RCC 7860 (cell line): Measurements from ENCODE around the gene EFCAB6.

Experiments used
- DNase-seq: peaks from one replicate; pipeline ENCODE4 v3.0.0-alpha.2; 2015; ENCODE audit warnings: low spot score
- FAIRE-seq: peaks from 2 replicates; lab custom pipeline; 2012; peaks lifted over from hg19 to GRCh38; lab: Jason Lieb, UNC

EFCAB6 gene

GRCh38 chr22:43555561-43556515 lies 256.3 kb downstream of the EFCAB6 start:
- FAIRE-seq (no peak), DNase-seq (no peak)

GRCh38 chr22:43554694-43555365 lies 257.3 kb downstream of the EFCAB6 start:
- no peak for FAIRE-seq
- no peak for DNase-seq

DNA sequence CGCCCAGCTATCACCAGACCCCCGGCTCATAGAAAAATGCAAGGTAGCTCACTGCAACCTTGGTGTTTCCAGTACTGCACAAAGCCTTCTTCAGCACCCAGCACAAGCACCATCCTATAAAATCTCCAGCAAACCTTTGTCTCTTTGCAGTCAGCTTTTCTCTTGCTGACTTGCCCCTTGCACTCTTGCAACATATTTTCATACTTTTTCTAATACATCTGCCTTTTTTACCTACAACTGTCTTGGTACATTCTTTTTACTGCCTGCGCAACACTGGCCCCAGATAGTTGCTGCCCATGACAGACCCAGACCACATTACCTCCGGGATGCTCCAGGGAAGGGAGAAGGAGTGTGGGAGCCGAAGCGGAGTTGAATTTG lies 257.9 kb downstream of the EFCAB6 start:
- no peak for FAIRE-seq
- no peak for DNase-seq

DNA sequence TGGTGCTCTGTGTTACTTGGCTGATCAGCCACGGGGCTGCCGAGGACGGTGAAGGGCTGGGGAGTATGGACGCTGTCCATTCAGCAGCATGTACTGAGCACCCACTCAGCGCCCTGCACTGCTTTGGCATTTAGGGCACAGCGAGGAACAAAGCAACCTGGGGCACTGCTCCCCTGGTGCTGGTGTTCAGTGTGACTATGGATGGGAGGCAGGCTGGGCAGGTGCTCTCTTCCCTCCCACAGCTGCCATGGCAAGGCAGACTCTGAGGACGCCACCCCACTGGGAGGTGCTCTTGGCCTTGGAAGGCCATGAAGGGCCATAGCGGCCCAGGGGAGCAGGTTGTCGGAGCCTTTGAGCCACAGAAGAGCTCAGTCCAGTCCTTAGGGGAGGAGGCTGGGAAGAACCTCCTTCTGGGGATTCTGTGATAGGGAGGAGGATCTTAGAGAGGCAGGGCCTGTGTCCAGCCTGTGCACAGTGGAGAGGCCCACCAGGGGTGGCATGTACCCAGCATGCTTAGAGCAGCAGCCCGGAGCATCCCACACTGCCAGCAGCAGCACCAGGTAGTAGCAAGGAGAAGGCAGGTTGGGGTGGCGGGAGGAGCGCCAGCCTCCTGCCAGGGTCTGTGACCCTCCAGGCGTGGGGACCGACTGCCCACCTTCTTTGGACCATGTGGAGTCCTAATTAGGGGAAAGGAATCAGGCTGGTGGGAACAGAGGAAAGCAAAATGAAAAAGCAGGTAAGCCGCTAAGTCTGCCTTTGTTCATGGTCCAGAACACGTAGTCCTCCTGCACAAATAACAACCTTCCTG lies 258.4 kb downstream of the EFCAB6 start:
- FAIRE-seq: no peak
- no peak for DNase-seq

- DNase-seq (no peak), FAIRE-seq (no peak)
Observed at GRCh38 chr22:43550672-43551071, 261.4 kb downstream of the EFCAB6 start.

DNA sequence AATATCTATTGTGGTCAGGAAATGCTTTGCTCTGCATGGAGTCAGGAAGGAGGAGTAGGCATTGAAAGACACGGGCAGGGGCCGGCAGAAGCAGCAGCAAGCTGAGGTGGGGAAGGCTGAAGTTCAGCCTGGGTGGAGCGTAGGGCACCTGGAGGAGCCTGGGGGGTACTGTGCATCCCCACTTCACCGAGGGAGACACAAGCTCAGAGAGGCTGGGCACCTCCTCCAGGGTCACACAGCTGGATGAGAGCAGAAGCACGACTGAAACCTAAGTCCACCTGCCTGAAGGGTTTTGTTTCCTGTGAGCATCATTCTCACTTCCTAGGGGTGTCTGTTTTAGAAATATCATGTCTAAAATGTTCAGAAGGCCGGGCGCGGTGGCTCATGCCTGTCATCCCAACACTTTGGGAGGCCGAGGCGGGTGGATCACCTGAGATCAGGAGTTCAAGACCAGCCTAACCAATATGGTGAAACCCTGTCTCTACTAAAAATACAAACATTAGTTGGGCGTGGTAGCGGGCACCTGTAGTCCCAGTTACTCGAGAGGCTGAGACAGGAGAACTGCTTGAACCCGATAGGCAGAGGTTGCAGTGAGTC lies 262.0 kb downstream of the EFCAB6 start:
- DNase-seq (no peak), FAIRE-seq (no peak)

- FAIRE-seq (no peak), DNase-seq (no peak)
Observed at GRCh38 chr22:43546186-43546585, 265.9 kb downstream of the EFCAB6 start.

- no peak for DNase-seq
- no peak for FAIRE-seq
Observed at GRCh38 chr22:43544289-43544673, 267.8 kb downstream of the EFCAB6 start.

DNA sequence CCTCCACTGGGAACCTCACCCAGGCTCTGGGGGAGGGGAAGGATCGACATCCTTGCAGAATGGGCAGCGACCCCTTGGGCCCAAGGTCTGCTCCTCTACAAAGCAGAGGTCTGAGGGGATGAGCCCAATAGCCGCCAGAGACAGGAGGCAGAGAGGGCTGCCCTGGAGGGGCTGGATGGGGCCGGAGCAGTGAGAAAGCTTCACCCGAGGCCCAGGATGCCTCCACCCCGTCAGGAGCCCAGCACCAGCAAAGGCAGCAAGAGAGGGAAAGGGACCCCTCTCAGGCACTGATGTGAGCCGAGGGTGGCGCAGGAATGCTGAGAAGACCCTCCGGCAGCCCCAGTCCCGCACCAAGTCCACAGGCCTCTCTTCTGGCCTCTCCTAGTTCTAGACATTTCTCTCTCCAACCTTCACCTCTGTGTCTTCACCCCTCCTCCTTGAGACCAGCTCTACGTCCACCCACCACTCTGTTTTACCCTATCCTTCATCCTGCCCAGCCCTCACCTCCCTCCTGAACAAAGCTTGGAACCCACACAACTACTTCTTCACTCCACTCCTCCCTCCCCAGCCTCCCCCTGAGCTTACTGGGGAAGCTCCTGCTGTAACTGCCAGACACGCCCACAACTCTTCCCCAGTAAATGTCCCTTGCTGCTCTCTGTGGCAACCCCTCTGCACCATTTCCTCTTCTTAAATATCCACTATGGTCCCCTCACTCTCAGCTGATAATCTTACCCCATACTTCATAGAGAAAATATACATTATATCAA lies 268.4 kb downstream of the EFCAB6 start:
- DNase-seq (no peak), FAIRE-seq (no peak)

- no peak for DNase-seq
- no peak for FAIRE-seq
Observed at GRCh38 chr22:43542681-43543521, 269.2 kb downstream of the EFCAB6 start.

- DNase-seq: no peak
Observed at GRCh38 chr22:43541462-43542407, 270.4 kb downstream of the EFCAB6 start.

DNA sequence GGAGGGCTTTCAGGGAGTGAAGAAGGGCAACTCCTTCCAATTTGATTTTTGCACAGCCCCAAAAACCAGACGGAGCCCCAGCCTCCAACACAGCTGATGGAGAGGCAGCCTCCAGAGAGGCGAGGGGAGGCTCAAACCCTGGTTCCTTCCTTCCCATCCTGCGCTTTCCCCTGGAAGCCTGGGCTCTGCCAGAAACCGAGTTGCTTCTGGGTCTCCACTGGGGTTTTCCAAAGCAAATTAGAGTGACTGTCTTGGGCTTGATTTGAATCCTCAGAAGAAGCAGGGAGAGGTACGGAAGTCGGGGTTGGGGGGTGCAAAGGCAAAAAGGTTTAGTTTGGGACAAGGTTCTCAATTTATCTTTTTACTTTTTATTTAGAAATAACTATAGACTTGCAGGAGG lies 271.1 kb downstream of the EFCAB6 start:
- no peak for FAIRE-seq
- no peak for DNase-seq

More at GRCh38 chr22:43541462-43542407, 270.4 kb downstream of the EFCAB6 start:
- no peak for FAIRE-seq

DNA sequence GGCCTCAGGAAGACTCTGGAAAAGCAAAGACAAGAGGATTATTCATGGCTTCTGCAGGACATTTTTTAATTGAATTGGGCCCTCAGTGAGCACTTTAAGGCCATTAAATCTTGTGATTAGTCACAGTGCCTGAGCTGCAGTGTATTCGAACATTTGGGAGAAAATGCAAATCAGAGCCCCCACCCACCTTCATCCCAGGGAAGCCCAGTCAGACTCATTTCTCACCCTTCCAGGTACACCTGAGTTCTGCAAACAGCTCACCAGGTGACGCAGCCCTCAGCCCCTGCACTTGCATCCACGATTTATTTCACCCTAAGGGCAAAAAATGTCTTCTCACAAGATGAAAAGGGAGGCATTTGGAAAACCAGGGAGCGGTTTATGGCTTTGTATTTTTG lies 271.6 kb downstream of the EFCAB6 start:
- no peak for FAIRE-seq
- DNase-seq: no peak

DNA sequence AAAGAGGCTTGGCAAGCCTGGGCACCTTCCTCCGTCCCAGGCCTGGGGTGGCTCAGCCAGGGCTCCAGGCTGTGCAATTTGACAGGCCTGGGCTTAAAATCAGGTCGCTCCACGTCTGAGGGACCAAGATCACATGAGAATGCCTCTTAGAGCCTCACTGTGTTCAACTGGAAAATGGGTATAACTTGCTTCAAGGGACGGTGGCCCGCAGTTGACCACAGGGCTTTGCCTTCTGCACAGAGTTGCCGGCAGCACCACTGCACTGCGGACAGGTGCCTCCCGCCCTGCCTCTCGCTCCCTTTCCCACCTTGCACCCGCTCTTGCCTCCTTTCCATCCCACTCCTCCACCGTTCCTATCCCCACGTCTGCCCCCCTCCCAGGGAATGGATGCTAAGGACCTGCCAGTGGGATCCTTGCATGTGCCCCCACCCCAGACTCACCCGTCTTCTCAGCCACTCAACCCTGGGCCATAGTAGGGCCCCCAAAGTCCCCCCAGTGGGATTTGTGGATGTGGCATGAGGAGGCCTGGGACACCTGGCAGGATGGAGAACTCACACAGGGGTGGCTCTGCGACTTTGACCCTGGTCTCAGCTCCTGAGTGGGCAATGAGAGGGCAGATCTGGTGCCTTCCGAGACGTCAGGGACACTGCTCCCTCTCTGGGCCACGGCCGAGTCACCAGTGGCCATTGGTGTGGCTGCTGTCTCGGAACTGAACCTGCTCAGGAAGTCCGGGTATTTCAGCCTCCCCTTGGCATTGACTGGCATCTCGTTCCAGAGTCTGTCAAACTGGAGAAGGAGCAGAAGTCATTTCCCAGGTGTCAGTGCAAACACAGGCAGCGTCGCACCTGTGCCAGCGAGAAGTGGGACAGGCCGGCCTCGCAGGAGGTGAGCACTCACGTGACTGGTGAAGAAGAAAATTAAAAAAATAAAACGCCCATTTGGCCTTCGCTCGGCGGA lies 272.3 kb downstream of the EFCAB6 start:
- DNase-seq: no peak
- no peak for FAIRE-seq

DNA sequence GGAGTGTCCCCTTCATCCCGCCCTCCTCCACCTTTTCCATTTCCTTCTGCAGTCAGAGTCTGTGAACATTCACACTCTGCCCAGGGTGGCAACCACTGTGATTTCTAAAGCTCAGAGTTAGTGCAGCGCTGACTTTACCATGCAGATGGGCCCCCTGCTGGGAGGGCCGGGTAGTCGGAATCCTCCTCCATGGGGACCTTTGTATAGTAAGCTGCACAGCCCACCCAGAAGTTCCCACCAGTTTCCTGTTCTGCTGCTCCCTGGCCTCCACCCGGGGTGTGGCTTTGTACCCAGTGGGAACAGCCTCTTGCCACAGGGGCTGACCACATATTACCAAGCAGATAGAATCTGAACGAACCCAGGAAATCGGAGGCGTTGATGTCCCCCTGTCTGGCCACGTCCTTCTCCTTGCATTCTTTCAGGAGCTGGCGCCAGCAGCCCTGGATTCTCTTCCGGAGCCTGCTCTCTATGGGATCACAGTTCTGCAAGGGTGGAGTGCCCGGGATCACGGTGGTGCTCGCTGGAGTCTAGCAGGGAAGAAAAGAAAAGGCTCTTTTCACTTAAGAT lies 275.0 kb downstream of the EFCAB6 start:
- DNase-seq (no peak), FAIRE-seq (no peak)

DNA sequence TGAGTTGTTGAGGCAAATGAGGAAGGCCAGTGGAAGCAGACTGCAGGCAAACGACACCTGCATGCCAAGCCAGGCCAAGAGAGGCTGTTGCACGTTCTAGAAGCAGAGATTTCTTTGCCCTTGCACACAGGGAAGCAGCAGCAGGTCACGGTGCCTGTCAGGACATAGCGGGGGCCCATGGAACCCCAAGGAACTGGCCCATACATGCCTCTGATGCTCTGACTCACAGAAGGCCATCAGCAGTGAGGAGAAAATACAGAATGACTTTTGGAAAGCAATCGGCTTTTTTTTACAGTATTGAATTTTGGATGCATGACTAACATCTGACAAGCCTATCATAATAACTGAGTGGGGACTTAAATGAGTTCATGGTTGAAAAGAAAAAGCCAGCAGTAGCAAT lies 276.4 kb downstream of the EFCAB6 start:
- DNase-seq: no peak
- no peak for FAIRE-seq

GRCh38 chr22:43535336-43535735 lies 276.8 kb downstream of the EFCAB6 start:
- FAIRE-seq (no peak), DNase-seq (no peak)
